ENCODE data around the gene DNAJA3. TPM values are rescaled to one million over a fixed set of nuclear protein-coding genes. Genes with fewer than 3 reads are reported as not detected.
A peak's percentile ranks its signal among the peaks of the same experiment; 100 is the strongest.
"Not testable (repeated sequence)": the region's sequence is repeated elsewhere in the genome, so short reads cannot be mapped to it uniquely, and the experiment has no call there.

The DNAJA3 gene
- total and polyA plus RNA-seq, 2 experiments from 2014 or later: 47.2 to 51.0 TPM

DNA sequence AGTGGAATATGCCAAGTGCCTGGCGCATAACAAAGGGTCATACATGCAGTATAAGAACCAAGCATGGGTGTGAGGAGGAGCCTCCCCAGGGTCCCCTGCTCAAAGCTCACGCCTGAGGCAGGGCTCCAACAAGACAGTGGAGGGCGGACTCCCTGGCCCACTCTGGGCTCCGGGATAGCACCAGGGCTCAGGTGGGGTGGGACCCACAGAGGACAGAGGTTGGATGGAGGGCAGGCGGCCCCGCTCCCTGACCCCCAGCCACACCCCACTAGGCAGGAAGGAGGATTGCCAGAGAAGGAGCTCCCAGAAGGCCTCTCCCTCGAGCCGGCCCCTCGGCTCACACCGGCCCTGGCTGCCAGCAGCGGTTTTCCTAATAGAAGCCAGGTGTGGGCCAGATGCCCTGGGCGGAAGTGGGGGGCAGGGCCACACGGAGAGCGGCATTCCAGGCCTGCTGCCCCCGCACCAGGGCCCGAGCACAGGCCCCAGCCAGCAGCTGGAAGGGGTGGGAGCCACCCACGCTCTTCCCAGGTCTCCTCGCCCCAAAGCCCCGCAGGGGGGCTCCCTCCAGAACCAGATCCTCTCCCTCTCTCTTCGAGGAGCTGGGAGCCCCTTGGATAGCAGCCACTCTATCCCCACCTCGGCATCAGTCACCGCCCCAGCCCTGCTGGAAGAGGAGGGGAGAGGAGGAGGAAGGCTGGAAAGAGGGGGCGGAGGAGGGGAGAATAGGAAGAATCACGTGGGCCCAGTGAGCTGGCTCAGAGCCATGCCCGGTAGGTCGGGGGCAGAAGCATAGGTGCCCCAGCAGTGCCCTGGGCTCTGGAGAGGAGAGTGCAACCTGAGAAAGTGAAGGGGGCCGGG, 33.1 kb upstream of the DNAJA3 start:
- in situ Hi-C loops (cut with MboI): no loop called here
- H3K4me1 ChIP-seq (ENCODE audit: insufficient read depth): peaks cover 30% of the 10 kb centered on the region

GRCh38 chr16:4393240-4393600, 32.4 kb upstream of the DNAJA3 start:
- Histone ChIP-seq H3K4me2 (ENCODE audit: unreplicated experiment) (peak overlapping the region; percentile 72), H3K79me2 (ENCODE audit: insufficient read depth) (no peaks in the 10 kb centered on the region), H3K36me3 (ENCODE audit: low read depth) (peaks cover 3% of the 10 kb centered on the region; the same call in 1 of the 2 replicates), H3K9me3 (ENCODE audit: low read depth) (no peaks in the 10 kb centered on the region), H3K4me1 (ENCODE audit: insufficient read depth) (peaks cover 24% of the 10 kb centered on the region), H3K9ac (peak overlapping the region; percentile 65), H3K27ac (peak overlapping the region; percentile 79), H3K9me2 (ENCODE audit: insufficient read depth) (no peaks in the 10 kb centered on the region), H2AFZ (0 out of 2 replicates have a peak overlapping the region, but pooled peaks have one; percentile 47), H3F3A (ENCODE audit: insufficient read depth) (peaks cover 12% of the 10 kb centered on the region), H3K4me3 (peak overlapping the region; percentile 18; the same call in 1 of the 2 replicates), H3K27me3 (replicated peaks; ENCODE audit: insufficient read depth) (no peaks in the 10 kb centered on the region), H4K20me1 (ENCODE audit: insufficient read depth) (no peaks in the 10 kb centered on the region)
- peak; percentile 82 for DNase-seq
- 33 to 41% methylated on average over 6 of the region's 6 CpGs for WGBS, 2 experiments (ENCODE audit: low coverage in 1 of 2, low lambda C conversion rate in 2 of 2, missing lambda C conversion rate in 2 of 2)
- no peak for TF ChIP-seq EZH2phosphoT487 (IDR thresholded peaks at IDR 0.05; ENCODE audit: insufficient read depth, low read depth)
- TF ChIP-seq EZH2 (IDR thresholded peaks at IDR 0.05; ENCODE audit: insufficient read depth, poor library complexity, severe bottlenecking): no peak
- in situ Hi-C loops (cut with MboI): no loop called here

More for the DNA sequence above, 33.1 kb upstream of the DNAJA3 start:
- peak overlapping the region; percentile 79 for H3K27ac ChIP-seq
- peak; percentile 92 for DNase-seq
- 13 to 16% methylated on average over 23 to 26 of the region's 27 CpGs for WGBS, 2 experiments (ENCODE audit: low coverage in 1 of 2, low lambda C conversion rate in 2 of 2, missing lambda C conversion rate in 2 of 2)
- H3F3A ChIP-seq (ENCODE audit: insufficient read depth): peaks cover 18% of the 10 kb centered on the region
- peak overlapping the region; percentile 18; the same call in 1 of the 2 replicates for H3K4me3 ChIP-seq
- peak overlapping the region; percentile 72 for H3K4me2 ChIP-seq (ENCODE audit: unreplicated experiment)
- peaks cover 3% of the 10 kb centered on the region; the same call in 1 of the 2 replicates for H3K36me3 ChIP-seq (ENCODE audit: low read depth)
- no peaks in the 10 kb centered on the region for H3K9me2 ChIP-seq (ENCODE audit: insufficient read depth)
- H4K20me1 ChIP-seq (ENCODE audit: insufficient read depth): no peaks in the 10 kb centered on the region
- H3K79me2 ChIP-seq (ENCODE audit: insufficient read depth): no peaks in the 10 kb centered on the region
- H3K9me3 ChIP-seq (ENCODE audit: low read depth): no peaks in the 10 kb centered on the region
- H3K27me3 ChIP-seq (replicated peaks; ENCODE audit: insufficient read depth): no peaks in the 10 kb centered on the region
- peak overlapping the region; percentile 65 for H3K9ac ChIP-seq
- peak overlapping the region; percentile 47; the same call in 1 of the 2 replicates for H2AFZ ChIP-seq
- TF ChIP-seq EZH2 (IDR thresholded peaks at IDR 0.05; ENCODE audit: insufficient read depth, poor library complexity, severe bottlenecking) (no peak), EZH2phosphoT487 (IDR thresholded peaks at IDR 0.05; ENCODE audit: insufficient read depth, low read depth) (no peak)

DNA sequence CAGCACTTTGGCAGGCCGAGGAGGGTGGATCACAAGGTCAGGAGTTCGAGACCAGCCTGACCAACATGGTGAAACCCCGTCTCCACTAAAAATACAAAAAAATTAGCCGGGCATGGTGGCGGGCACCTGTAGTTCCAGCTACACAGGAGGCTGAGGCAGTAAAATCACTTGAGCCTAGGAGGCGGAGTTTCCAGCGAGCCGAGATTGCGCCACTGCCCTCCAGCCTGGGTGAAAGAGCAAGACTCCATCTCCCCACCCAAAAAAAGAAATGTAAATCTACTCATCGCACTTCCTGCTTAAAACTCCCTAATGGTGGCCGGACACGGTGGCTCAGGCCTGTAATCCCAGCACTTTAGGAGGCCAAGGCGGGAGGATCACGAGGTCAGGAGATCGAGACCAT, 31.8 kb upstream of the DNAJA3 start:
- H3K27me3 ChIP-seq (replicated peaks; ENCODE audit: insufficient read depth); H3K79me2 ChIP-seq (ENCODE audit: insufficient read depth); H2AFZ ChIP-seq; H4K20me1 ChIP-seq (ENCODE audit: insufficient read depth); H3K36me3 ChIP-seq (ENCODE audit: low read depth); H3K9me3 ChIP-seq (ENCODE audit: low read depth); H3K4me3 ChIP-seq; H3K4me2 ChIP-seq (ENCODE audit: unreplicated experiment); DNase-seq; in situ Hi-C loops (cut with MboI); H3K9me2 ChIP-seq (ENCODE audit: insufficient read depth); H3K9ac ChIP-seq: not testable (repeated sequence)
- WGBS, 2 experiments (ENCODE audit: low coverage in 1 of 2, low lambda C conversion rate in 2 of 2, missing lambda C conversion rate in 2 of 2): 96 to 99% methylated on average over 15 of the region's 15 CpGs
- Histone ChIP-seq H3K27ac (peak overlapping the region; percentile 79), H3F3A (ENCODE audit: insufficient read depth) (peaks cover 11% of the 10 kb centered on the region), H3K4me1 (ENCODE audit: insufficient read depth) (peaks cover 21% of the 10 kb centered on the region)

DNA sequence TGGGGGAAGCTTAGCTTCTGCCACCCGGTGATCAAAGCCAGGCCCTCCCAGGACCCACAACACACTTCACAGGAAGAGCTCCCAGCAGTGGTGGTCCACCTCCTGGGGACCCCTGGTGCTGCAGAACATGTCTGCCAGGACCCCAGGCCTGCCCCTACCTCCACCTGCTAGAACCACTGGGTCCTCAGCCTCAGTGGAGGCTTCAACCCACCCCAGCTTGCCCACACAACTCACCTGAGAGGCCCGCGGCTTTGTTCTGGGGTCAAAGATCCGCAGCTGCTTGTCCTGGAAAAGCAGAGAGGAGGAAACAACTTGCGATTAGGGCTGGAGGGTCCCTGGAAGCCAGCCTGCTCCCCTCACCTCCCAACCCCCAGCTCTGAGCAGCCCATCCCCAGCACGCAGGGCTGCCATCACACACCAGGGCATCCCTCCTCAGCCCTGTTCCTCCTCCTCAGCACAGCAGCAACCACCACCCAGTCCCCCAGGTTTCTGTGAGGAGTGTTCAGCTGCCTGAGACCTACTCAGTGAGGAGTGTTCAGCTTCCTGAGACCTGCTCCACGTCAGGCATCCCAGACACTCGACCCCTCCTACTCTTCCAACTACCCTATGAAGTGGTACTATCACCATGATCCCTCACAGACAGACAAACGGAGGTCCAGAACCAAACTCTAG, 30.5 kb upstream of the DNAJA3 start:
- no peak for TF ChIP-seq EZH2phosphoT487 (IDR thresholded peaks at IDR 0.05; ENCODE audit: insufficient read depth, low read depth)
- TF ChIP-seq EZH2 (IDR thresholded peaks at IDR 0.05; ENCODE audit: insufficient read depth, poor library complexity, severe bottlenecking): no peak
- WGBS, 2 experiments (ENCODE audit: low coverage in 1 of 2, low lambda C conversion rate in 2 of 2, missing lambda C conversion rate in 2 of 2): 71 to 77% methylated on average over 8 to 9 of the region's 9 CpGs
- no peak for DNase-seq
- in situ Hi-C loops (cut with MboI): no loop called here
- H3K9ac ChIP-seq: no peak overlapping the region
- no peaks in the 10 kb centered on the region for H3K9me3 ChIP-seq (ENCODE audit: low read depth)
- peaks cover 6% of the 10 kb centered on the region; the same call in 1 of the 2 replicates for H3K36me3 ChIP-seq (ENCODE audit: low read depth)
- H3K27ac ChIP-seq: no peak overlapping the region
- peaks cover 11% of the 10 kb centered on the region for H3F3A ChIP-seq (ENCODE audit: insufficient read depth)
- peaks cover 21% of the 10 kb centered on the region for H3K4me1 ChIP-seq (ENCODE audit: insufficient read depth)
- no peaks in the 10 kb centered on the region for H4K20me1 ChIP-seq (ENCODE audit: insufficient read depth)
- no peaks in the 10 kb centered on the region for H3K27me3 ChIP-seq (replicated peaks; ENCODE audit: insufficient read depth)
- H3K4me2 ChIP-seq (ENCODE audit: unreplicated experiment): no peak overlapping the region
- H3K4me3 ChIP-seq: no peak overlapping the region
- H3K9me2 ChIP-seq (ENCODE audit: insufficient read depth): no peaks in the 10 kb centered on the region
- H2AFZ ChIP-seq: no peak overlapping the region
- H3K79me2 ChIP-seq (ENCODE audit: insufficient read depth): no peaks in the 10 kb centered on the region
